ENCODE data around the gene ABCC1.

- TF ChIP-seq CTCF (IDR thresholded peaks at IDR 0.05 in 4 of 5, conservative IDR thresholded peaks at IDR 0.05 in 1 of 5) (no peak), POLR2A (IDR thresholded peaks at IDR 0.05) (no peak)
These were observed 195.0 kb downstream of the ABCC1 start for GRCh38 chr16:16144416-16144815.
